KMS-11 (cell line): Measurements from ENCODE around the gene PDK4.

Experiments
- H2AFZ ChIP-seq: fragments of 200-600 bp; sonication (generic); 2 replicates; pipeline ENCODE4 v1.6.1; 2016; ENCODE audit warnings: antibody characterized with exemption, mixed run types, low read depth
- H3K27ac ChIP-seq: fragments of 200-600 bp; sonication (generic); 2 replicates; pipeline ENCODE4 v1.6.1; 2016; ENCODE audit warnings: mild to moderate bottlenecking, mixed run types
- H3K27me3 ChIP-seq: fragments of 200-600 bp; sonication (generic); 2 replicates; pipeline ENCODE4 v1.6.1; 2017; ENCODE audit warnings: mild to moderate bottlenecking, low read depth, mixed run types, moderate library complexity; ENCODE audit not compliant: insufficient read depth
- H3K36me3 ChIP-seq: fragments of 200-600 bp; sonication (generic); 2 replicates; pipeline ENCODE4 v1.6.1; 2017; ENCODE audit warnings: mild to moderate bottlenecking, mixed run types; ENCODE audit not compliant: insufficient read depth
- H3K4me1 ChIP-seq: fragments of 200-600 bp; sonication (generic); 2 replicates; pipeline ENCODE4 v1.6.1; 2016; ENCODE audit warnings: mild to moderate bottlenecking, low read depth, mixed run types; ENCODE audit not compliant: poor library complexity, severe bottlenecking
- H3K4me2 ChIP-seq: fragments of 200-600 bp; sonication (generic); 2 replicates; pipeline ENCODE4 v1.7.0; 2016; ENCODE audit warnings: mild to moderate bottlenecking, mixed run types
- H3K4me3 ChIP-seq: fragments of 200-600 bp; sonication (generic); IDR thresholded peaks from 2 replicates; pipeline ENCODE4 v1.6.1; 2017; ENCODE audit warnings: low read depth, low read length, mixed read lengths; ENCODE audit not compliant: insufficient read depth
- H3K79me2 ChIP-seq: fragments of 200-600 bp; sonication (generic); 2 replicates; pipeline ENCODE4 v1.6.1; 2016; ENCODE audit warnings: low read depth, mixed run types; ENCODE audit not compliant: insufficient read depth
- H3K9ac ChIP-seq: fragments of 200-600 bp; sonication (generic); 2 replicates; pipeline ENCODE4 v1.6.1; 2016; ENCODE audit warnings: mild to moderate bottlenecking, mixed run types
- H4K20me1 ChIP-seq: fragments of 200-600 bp; sonication (generic); 2 replicates; pipeline ENCODE4 v1.6.1; 2016; ENCODE audit warnings: mild to moderate bottlenecking, mixed run types; ENCODE audit not compliant: insufficient read depth
- CTCF ChIP-seq: fragments of 200-600 bp; sonication (generic); conservative IDR thresholded peaks from 2 replicates; pipeline ENCODE4 v1.6.1; 2017; ENCODE audit warnings: low read depth, mild to moderate bottlenecking, antibody characterized with exemption, low read length, moderate library complexity, mixed read lengths

The PDK4 gene

GRCh38 chr7:95595746-95596197 is 544 bp downstream of the PDK4 start:
- Histone ChIP-seq H4K20me1 (no peaks in the 10 kb centered on the region), H3K4me2 (no peak overlapping the region), H3K4me1 (no peaks in the 10 kb centered on the region), H3K79me2 (no peaks in the 10 kb centered on the region), H3K27me3 (no peaks in the 10 kb centered on the region), H3K36me3 (no peaks in the 10 kb centered on the region), H3K27ac (no peak overlapping the region), H2AFZ (no peak overlapping the region), H3K9ac (no peak overlapping the region), H3K4me3 (no peak overlapping the region)
- TF ChIP-seq CTCF, result no peak

- Histone ChIP-seq H3K27ac (no peak overlapping the region), H4K20me1 (no peaks in the 10 kb centered on the region), H3K79me2 (no peaks in the 10 kb centered on the region), H2AFZ (no peak overlapping the region), H3K4me1 (no peaks in the 10 kb centered on the region), H3K4me3 (no peak overlapping the region), H3K9ac (no peak overlapping the region), H3K4me2 (no peak overlapping the region), H3K36me3 (no peaks in the 10 kb centered on the region), H3K27me3 (no peaks in the 10 kb centered on the region)
- TF ChIP-seq CTCF, result no peak
These were observed 2.1 kb downstream of the PDK4 start for GRCh38 chr7:95594185-95594584.

- Histone ChIP-seq H3K36me3 (no peaks in the 10 kb centered on the region), H3K9ac (no peak overlapping the region), H3K4me3 (no peak overlapping the region), H3K79me2 (no peaks in the 10 kb centered on the region), H2AFZ (no peak overlapping the region), H3K27me3 (no peaks in the 10 kb centered on the region), H3K4me2 (no peak overlapping the region), H3K4me1 (no peaks in the 10 kb centered on the region), H4K20me1 (no peaks in the 10 kb centered on the region), H3K27ac (no peak overlapping the region)
- no peak for TF ChIP-seq CTCF
These were observed 3.0 kb downstream of the PDK4 start for GRCh38 chr7:95593343-95593742.

GRCh38 chr7:95592570-95592969 is 3.7 kb downstream of the PDK4 start:
- no peak overlapping the region for H2AFZ ChIP-seq
- H3K27me3 ChIP-seq, result no peaks in the 10 kb centered on the region
- no peak overlapping the region for H3K27ac ChIP-seq
- H3K4me1 ChIP-seq, result no peaks in the 10 kb centered on the region
- no peaks in the 10 kb centered on the region for H3K36me3 ChIP-seq
- H3K79me2 ChIP-seq, result no peaks in the 10 kb centered on the region
- no peak overlapping the region for H3K9ac ChIP-seq
- H3K4me3 ChIP-seq, result no peak overlapping the region
- no peak overlapping the region for H3K4me2 ChIP-seq
- no peaks in the 10 kb centered on the region for H4K20me1 ChIP-seq
- TF ChIP-seq CTCF, result no peak
